ENCODE results near the gene RABGAP1L. TPM values are rescaled to one million over a fixed set of nuclear protein-coding genes. Genes with fewer than 3 reads are reported as not detected.

The RABGAP1L gene
- total RNA-seq, 1 donor from 2014 or later, result 46.0 TPM

DNA sequence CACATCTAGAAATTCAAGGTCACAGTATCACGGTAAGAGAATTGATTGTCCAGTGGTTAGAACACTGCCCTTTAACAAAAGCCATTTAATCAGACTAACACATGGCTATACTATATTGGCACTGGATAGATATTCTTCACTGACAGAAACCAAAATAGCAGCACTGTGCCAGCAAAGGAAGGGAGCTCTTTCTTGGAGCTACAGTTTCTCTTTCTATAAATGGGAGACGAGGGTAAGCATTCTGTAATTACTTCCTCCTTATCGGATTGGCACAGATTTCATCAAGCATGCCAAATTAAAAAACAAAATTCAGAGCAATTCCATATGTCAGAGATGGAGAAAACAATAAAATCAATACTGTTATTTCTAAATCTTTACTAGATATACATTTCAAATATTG lies 724.7 kb downstream of the RABGAP1L start:
- H3F3A ChIP-seq (ENCODE audit: low read depth), result peaks cover 27% of the 10 kb centered on the region
- peaks cover 7% of the 10 kb centered on the region for H3K4me1 Mint-ChIP-seq
- H3K27me3 ChIP-seq, result no peaks in the 10 kb centered on the region
- no peaks in the 10 kb centered on the region for H4K20me1 ChIP-seq (ENCODE audit: low read depth)
- H3K4me3 Mint-ChIP-seq, result no peak overlapping the region
- H3K4me2 ChIP-seq, result no peak overlapping the region
- H3K27ac ChIP-seq, result no peak overlapping the region
- no peak overlapping the region for H2AFZ ChIP-seq (replicated peaks)
- H3K9me3 Mint-ChIP-seq, result no peaks in the 10 kb centered on the region
- H3K4me1 ChIP-seq, result peaks cover 19% of the 10 kb centered on the region
- no peak for TF ChIP-seq EZH2phosphoT487 (IDR thresholded peaks at IDR 0.05)
- no peak for TF ChIP-seq EZH2 (IDR thresholded peaks at IDR 0.05)
- TF ChIP-seq, protein P1, sequence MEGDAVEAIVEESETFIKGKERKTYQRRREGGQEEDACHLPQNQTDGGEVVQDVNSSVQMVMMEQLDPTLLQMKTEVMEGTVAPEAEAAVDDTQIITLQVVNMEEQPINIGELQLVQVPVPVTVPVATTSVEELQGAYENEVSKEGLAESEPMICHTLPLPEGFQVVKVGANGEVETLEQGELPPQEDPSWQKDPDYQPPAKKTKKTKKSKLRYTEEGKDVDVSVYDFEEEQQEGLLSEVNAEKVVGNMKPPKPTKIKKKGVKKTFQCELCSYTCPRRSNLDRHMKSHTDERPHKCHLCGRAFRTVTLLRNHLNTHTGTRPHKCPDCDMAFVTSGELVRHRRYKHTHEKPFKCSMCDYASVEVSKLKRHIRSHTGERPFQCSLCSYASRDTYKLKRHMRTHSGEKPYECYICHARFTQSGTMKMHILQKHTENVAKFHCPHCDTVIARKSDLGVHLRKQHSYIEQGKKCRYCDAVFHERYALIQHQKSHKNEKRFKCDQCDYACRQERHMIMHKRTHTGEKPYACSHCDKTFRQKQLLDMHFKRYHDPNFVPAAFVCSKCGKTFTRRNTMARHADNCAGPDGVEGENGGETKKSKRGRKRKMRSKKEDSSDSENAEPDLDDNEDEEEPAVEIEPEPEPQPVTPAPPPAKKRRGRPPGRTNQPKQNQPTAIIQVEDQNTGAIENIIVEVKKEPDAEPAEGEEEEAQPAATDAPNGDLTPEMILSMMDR (IDR thresholded peaks at IDR 0.05), result no peak
- peaks cover 54% of the 10 kb centered on the region for H3K79me2 ChIP-seq (ENCODE audit: low read depth)
- H3K9me3 ChIP-seq (ENCODE audit: low read depth), result no peaks in the 10 kb centered on the region
- H3K36me3 ChIP-seq, result no peaks in the 10 kb centered on the region
- H3K4me3 ChIP-seq, result no peak overlapping the region
- no peaks in the 10 kb centered on the region for H3K27me3 Mint-ChIP-seq (ENCODE audit: insufficient read depth, low read depth)
- no peak for DNase-seq (ENCODE audit: low spot score)
- H3K27ac Mint-ChIP-seq, result no peak overlapping the region
- no peaks in the 10 kb centered on the region for H3K36me3 Mint-ChIP-seq
- H3K9ac ChIP-seq, result no peak overlapping the region

DNA sequence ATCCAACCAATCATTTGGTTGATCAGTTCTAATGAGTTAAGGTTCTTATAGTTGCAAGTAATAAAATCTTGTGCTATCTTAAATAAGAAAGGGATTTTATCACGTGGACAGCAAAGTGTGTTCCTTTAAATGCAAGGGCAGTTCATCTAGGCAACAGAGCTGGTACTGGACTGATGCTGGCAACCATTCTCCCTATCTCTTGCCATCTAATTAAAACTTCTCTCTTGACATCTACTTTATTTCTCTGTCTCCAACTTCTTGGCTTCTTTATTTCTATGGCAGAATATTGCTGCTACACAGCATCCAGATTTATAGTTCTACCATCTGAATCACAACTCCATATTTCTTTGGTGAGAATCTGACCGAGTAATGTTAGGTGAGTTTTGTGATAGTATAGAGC lies 725.2 kb downstream of the RABGAP1L start:
- TF ChIP-seq EZH2phosphoT487 (IDR thresholded peaks at IDR 0.05) (no peak), EZH2 (IDR thresholded peaks at IDR 0.05) (no peak)
- TF ChIP-seq, protein P1 (IDR thresholded peaks at IDR 0.05), result no peak
- no peak overlapping the region for H3K27ac ChIP-seq
- H3K9ac ChIP-seq, result no peak overlapping the region
- Mint-ChIP-seq H3K4me1 (peaks cover 7% of the 10 kb centered on the region), H3K27ac (no peak overlapping the region), H3K27me3 (ENCODE audit: insufficient read depth, low read depth) (no peaks in the 10 kb centered on the region), H3K36me3 (no peaks in the 10 kb centered on the region), H3K9me3 (no peaks in the 10 kb centered on the region), H3K4me3 (no peak overlapping the region)
- H3K9me3 ChIP-seq (ENCODE audit: low read depth), result no peaks in the 10 kb centered on the region
- H3K4me2 ChIP-seq, result no peak overlapping the region
- H4K20me1 ChIP-seq (ENCODE audit: low read depth), result no peaks in the 10 kb centered on the region
- H3K36me3 ChIP-seq, result no peaks in the 10 kb centered on the region
- no peak for DNase-seq (ENCODE audit: low spot score)
- peaks cover 27% of the 10 kb centered on the region for H3F3A ChIP-seq (ENCODE audit: low read depth)
- no peaks in the 10 kb centered on the region for H3K27me3 ChIP-seq
- H3K4me1 ChIP-seq, result peaks cover 19% of the 10 kb centered on the region
- H2AFZ ChIP-seq (replicated peaks), result no peak overlapping the region
- no peak overlapping the region for H3K4me3 ChIP-seq
- peaks cover 54% of the 10 kb centered on the region for H3K79me2 ChIP-seq (ENCODE audit: low read depth)

DNA sequence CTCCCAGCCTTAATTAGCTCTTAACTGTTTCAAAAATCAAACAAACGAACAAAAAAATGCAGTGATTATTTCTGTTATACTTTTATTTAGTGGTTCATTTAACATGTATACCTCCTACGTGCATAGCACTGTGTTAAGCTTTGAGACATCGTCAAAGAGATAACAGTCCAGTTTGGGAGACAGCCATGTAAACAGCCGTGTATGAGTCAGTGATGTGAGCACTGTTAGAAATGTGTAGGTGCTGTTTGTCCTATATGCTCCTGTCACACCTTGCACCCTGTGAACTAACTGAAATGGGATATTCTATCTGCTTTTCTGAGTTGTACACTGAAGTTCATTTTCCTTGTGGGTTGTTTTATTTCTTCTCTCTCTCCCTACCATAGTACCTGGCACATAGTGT lies 730.7 kb downstream of the RABGAP1L start:
- H3K9me3 Mint-ChIP-seq, result no peaks in the 10 kb centered on the region
- H3F3A ChIP-seq (ENCODE audit: low read depth), result peaks cover 4% of the 10 kb centered on the region
- H3K27ac Mint-ChIP-seq, result no peak overlapping the region
- H3K36me3 Mint-ChIP-seq, result no peaks in the 10 kb centered on the region
- no peak overlapping the region for H3K4me3 Mint-ChIP-seq
- no peak overlapping the region for H2AFZ ChIP-seq (replicated peaks)
- no peaks in the 10 kb centered on the region for H3K27me3 ChIP-seq
- H3K9ac ChIP-seq, result no peak overlapping the region
- H3K9me3 ChIP-seq (ENCODE audit: low read depth), result no peaks in the 10 kb centered on the region
- H3K36me3 ChIP-seq, result no peaks in the 10 kb centered on the region
- TF ChIP-seq EZH2 (IDR thresholded peaks at IDR 0.05), result no peak
- TF ChIP-seq EZH2phosphoT487 (IDR thresholded peaks at IDR 0.05), result no peak
- TF ChIP-seq, protein P1 (IDR thresholded peaks at IDR 0.05), result no peak
- H3K27ac ChIP-seq, result no peak overlapping the region
- H3K4me1 ChIP-seq, result peaks cover 8% of the 10 kb centered on the region
- no peaks in the 10 kb centered on the region for H3K27me3 Mint-ChIP-seq (ENCODE audit: insufficient read depth, low read depth)
- no peak overlapping the region for H3K4me3 ChIP-seq
- DNase-seq (ENCODE audit: low spot score), result no peak
- no peak overlapping the region for H3K4me2 ChIP-seq
- no peaks in the 10 kb centered on the region for H4K20me1 ChIP-seq (ENCODE audit: low read depth)
- H3K4me1 Mint-ChIP-seq, result no peaks in the 10 kb centered on the region
- H3K79me2 ChIP-seq (ENCODE audit: low read depth), result peaks cover 50% of the 10 kb centered on the region
